K562 (cell line): ENCODE measurements around the gene CDCP1. TPM values are rescaled to one million over a fixed set of nuclear protein-coding genes. Genes with fewer than 3 reads are reported as not detected.

Source experiments
- AFF4 ChIP-seq: sonication (generic); formaldehyde crosslinking; IDR thresholded peaks from 2 replicates; pipeline ENCODE4 v1.8.0; 2023; ENCODE audit warnings: mild to moderate bottlenecking, missing genetic modification reagents
- CC2D1A ChIP-seq: fragments of 450-650 bp; IDR thresholded peaks from 2 replicates; pipeline ENCODE4 v1.6.1; 2017; ENCODE audit warnings: mild to moderate bottlenecking
- CHD1 ChIP-seq: fragments of 200-600 bp; sonication (generic); IDR thresholded peaks from one replicate; pipeline ENCODE4 v1.6.1; 2012; ENCODE audit warnings: mild to moderate bottlenecking, moderate library complexity, low read length, inconsistent platforms
- ELF4 ChIP-seq: fragments of 450-650 bp; formaldehyde crosslinking; IDR thresholded peaks from 2 replicates; pipeline ENCODE4 v1.4.0; 2022; ENCODE audit warnings: missing genetic modification characterization
- GTF2E2 ChIP-seq: fragments of 200-800 bp; sonication (Bioruptor generic); IDR thresholded peaks from 2 replicates; pipeline ENCODE4 v1.6.1; 2016; ENCODE audit warnings: missing genetic modification characterization, missing compliant biosample characterization
- JUND ChIP-seq, 2 experiments: IDR thresholded peaks; 2 replicates in 1 of 2; 3 replicates in 1 of 2; pipeline ENCODE4 v1.6.1; 2011; ENCODE audit warnings: borderline replicate concordance in 2 of 2, low read depth in 2 of 2, low read length in 2 of 2, improper control_type of control experiment in 1 of 2, missing biosample characterization in 1 of 2, missing genetic modification characterization in 1 of 2, missing genetic modification reagents in 1 of 2
- TCF7 ChIP-seq: sonication (generic); IDR thresholded peaks from 2 replicates; pipeline ENCODE4 v1.6.1; 2016; ENCODE audit warnings: antibody characterized with exemption, borderline replicate concordance
- TEAD1 ChIP-seq, 2 experiments: fragments of 450-650 bp in 1 of 2; sonication (generic) in 1 of 2; formaldehyde crosslinking; IDR thresholded peaks; 2 replicates each; pipeline versions ENCODE4 v1.4.0 to v1.8.0; 2020 to 2022; ENCODE audit warnings: mild to moderate bottlenecking in 2 of 2, missing genetic modification reagents in 1 of 2
- USF2 ChIP-seq: sonication (generic); formaldehyde crosslinking; IDR thresholded peaks from 2 replicates; pipeline ENCODE4 v1.5.0; 2020; ENCODE audit warnings: missing genetic modification reagents
- XRCC5 ChIP-seq: fragments of 200-400 bp; formaldehyde crosslinking; IDR thresholded peaks from 2 replicates; pipeline ENCODE4 v1.6.1; 2017; ENCODE audit warnings: low read depth, mild to moderate bottlenecking, low read length
- ZNF584 ChIP-seq: fragments of 200-800 bp; sonication (Bioruptor generic); IDR thresholded peaks from 2 replicates; pipeline ENCODE4 v1.6.1; 2016; ENCODE audit warnings: low read depth, mild to moderate bottlenecking, missing genetic modification characterization, missing compliant biosample characterization
- polyA plus RNA-seq, 8 experiments: library from polyadenylated mRNA; depleted of rRNA in 4 of 8; stranded (reverse) in 5 of 8; unstranded in 3 of 8; fragments of >200 nt; fragmentation: Nextera tagmentation in 2 of 8; fragmentation: Illumina TruSeq in 1 of 8; extraction: Ambion mirVana in 2 of 8; extraction: Trizol in 1 of 8; gene quantifications; 2 replicates each; pipeline versions ENCODE4 v1.2.1 to v1.2.3, GENCODE V29; 2011 to 2014; ENCODE audit warnings: inconsistent platforms in 1 of 8, missing spikeins in 1 of 8
- total RNA-seq, 7 experiments: library from RNA; depleted of rRNA in 6 of 7; stranded (reverse); fragments of >200 nt in 6 of 7; fragmentation: Illumina TruSeq in 2 of 7; extraction: Trizol in 2 of 7; gene quantifications; 2 replicates each; pipeline versions ENCODE4 v1.2.1 to v1.2.3, GENCODE V29; 2011 to 2021; ENCODE audit warnings: low replicate concordance in 1 of 7
- TF ChIP-seq, protein P1 (sequence below), 2 experiments: fragments of 250-450 bp in 1 of 2; fragments of 450-650 bp in 1 of 2; sonication (Bioruptor Pico) in 1 of 2; IDR thresholded peaks; 2 replicates each; pipeline versions ENCODE4 v1.6.1 to v1.8.0; 2016 to 2021; ENCODE audit warnings: mild to moderate bottlenecking in 2 of 2, moderate library complexity in 2 of 2, missing compliant biosample characterization in 1 of 2, missing genetic modification characterization in 1 of 2
- TF ChIP-seq, protein P2 (sequence below): sonication (generic); formaldehyde crosslinking; IDR thresholded peaks from 2 replicates; pipeline ENCODE4 v1.8.1; 2023; ENCODE audit warnings: missing genetic modification reagents, mild to moderate bottlenecking, borderline replicate concordance

Gene CDCP1
- total and polyA plus RNA-seq, 9 of the 15 experiments (the other 6 are each of a cell fraction or from before 2014, with no cell fraction given) = 3.9 to 16.4 (median 5.2) TPM

- TF ChIP-seq AFF4 (CRISPR knock-in tag) (no peak), CHD1 (no peak), ELF4 (CRISPR knock-in tag) (0 out of 2 replicates have a peak, but pooled peaks have one; percentile 16), GTF2E2 (tag) (peak; percentile 89), ZNF584 (peak; percentile 6; the same call in 1 of the 2 replicates), USF2 (CRISPR knock-in tag) (no peak), TEAD1 (CRISPR knock-in tag; IDR thresholded peaks at IDR 0.05) (peak in 1 of 2 experiments; percentile 17; a peak in 1 of 4 replicates), CC2D1A (no peak), JUND (IDR thresholded peaks at IDR 0.05; ENCODE audit: borderline replicate concordance, low read depth, low read length) (peak; percentile 79), JUND (tag; IDR thresholded peaks at IDR 0.05; ENCODE audit: borderline replicate concordance, low read depth, low read length) (no peak; the same call in 2 of the 3 replicates), XRCC5 (no peak), TCF7 (no peak)
- TF ChIP-seq, protein P1, sequence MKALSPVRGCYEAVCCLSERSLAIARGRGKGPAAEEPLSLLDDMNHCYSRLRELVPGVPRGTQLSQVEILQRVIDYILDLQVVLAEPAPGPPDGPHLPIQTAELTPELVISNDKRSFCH (CRISPR knock-in tag; IDR thresholded peaks at IDR 0.05) = no peak
- TF ChIP-seq, protein P1 (tag; IDR thresholded peaks at IDR 0.05) = peak; percentile 67
- TF ChIP-seq, protein P2, sequence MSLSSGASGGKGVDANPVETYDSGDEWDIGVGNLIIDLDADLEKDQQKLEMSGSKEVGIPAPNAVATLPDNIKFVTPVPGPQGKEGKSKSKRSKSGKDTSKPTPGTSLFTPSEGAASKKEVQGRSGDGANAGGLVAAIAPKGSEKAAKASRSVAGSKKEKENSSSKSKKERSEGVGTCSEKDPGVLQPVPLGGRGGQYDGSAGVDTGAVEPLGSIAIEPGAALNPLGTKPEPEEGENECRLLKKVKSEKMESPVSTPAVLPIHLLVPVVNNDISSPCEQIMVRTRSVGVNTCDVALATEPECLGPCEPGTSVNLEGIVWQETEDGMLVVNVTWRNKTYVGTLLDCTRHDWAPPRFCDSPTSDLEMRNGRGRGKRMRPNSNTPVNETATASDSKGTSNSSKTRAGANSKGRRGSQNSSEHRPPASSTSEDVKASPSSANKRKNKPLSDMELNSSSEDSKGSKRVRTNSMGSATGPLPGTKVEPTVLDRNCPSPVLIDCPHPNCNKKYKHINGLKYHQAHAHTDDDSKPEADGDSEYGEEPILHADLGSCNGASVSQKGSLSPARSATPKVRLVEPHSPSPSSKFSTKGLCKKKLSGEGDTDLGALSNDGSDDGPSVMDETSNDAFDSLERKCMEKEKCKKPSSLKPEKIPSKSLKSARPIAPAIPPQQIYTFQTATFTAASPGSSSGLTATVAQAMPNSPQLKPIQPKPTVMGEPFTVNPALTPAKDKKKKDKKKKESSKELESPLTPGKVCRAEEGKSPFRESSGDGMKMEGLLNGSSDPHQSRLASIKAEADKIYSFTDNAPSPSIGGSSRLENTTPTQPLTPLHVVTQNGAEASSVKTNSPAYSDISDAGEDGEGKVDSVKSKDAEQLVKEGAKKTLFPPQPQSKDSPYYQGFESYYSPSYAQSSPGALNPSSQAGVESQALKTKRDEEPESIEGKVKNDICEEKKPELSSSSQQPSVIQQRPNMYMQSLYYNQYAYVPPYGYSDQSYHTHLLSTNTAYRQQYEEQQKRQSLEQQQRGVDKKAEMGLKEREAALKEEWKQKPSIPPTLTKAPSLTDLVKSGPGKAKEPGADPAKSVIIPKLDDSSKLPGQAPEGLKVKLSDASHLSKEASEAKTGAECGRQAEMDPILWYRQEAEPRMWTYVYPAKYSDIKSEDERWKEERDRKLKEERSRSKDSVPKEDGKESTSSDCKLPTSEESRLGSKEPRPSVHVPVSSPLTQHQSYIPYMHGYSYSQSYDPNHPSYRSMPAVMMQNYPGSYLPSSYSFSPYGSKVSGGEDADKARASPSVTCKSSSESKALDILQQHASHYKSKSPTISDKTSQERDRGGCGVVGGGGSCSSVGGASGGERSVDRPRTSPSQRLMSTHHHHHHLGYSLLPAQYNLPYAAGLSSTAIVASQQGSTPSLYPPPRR (CRISPR knock-in tag) = no peak
Observed at GRCh38 chr3:45104715-45105711, 41.2 kb downstream of the CDCP1 start (continued).
